GM19455 (cell line): ENCODE data around the gene DRD1.
"Not testable (repeated sequence)": the region's sequence is repeated elsewhere in the genome, so short reads cannot be mapped to it uniquely, and the experiment has no call there.

Experiments
- ATAC-seq: cut with Tn5 transposase; IDR thresholded peaks from one replicate; pipeline ENCODE4 v1.9.1; 2021; ENCODE audit not compliant: unreplicated experiment

Gene DRD1

DNA sequence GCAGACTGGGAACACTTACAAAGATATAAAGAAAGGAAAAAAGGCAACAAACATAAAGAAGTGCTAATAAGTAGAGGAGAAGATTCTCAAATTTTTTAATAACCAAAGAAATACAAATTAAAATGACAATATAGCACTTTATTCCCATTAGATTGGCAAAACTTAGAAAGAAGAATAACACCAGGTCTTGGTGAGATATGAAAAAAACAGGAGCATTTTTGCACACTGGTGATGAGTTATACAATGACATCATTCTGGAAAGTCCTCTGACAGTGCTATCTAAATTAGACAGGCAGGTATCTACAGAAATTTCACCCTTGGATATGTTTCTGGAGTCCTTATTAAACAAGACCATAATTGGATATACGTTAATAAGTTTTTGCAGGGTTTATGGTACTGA is 24.9 kb upstream of the DRD1 start:
- ATAC-seq, result no peak

DNA sequence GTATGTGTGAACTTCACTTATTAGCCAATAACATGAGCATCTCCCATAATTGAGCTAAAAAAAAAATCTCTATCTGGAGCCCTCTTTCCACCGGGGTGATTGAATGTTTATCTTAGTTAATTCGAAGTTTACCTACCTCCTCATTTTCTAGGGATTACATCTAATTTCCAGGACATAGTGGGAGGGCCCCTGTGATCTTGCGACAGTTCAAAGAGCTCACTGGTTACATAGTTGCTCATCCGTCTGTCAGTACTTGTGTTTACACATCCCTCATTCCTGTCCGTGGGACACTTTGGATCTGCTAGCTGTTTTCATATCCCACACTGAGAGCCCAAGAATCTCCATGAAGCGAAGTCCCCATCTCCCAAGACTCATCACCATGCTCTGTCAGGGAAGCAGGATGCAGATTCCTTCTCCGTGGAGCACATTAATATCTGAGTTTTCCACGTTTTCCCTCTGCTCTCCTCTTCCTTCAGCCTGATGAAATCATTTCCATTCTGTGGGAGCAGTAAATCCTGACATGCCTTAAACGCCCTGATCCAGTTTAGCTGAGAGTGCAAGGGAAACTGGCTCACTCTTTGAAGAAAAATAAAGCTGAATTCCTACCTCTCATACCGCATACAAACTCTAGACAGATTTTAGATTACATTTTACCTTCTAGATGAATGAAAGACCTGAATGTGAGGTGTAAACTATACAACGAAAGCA is 24.2 kb upstream of the DRD1 start:
- ATAC-seq, result no peak

DNA sequence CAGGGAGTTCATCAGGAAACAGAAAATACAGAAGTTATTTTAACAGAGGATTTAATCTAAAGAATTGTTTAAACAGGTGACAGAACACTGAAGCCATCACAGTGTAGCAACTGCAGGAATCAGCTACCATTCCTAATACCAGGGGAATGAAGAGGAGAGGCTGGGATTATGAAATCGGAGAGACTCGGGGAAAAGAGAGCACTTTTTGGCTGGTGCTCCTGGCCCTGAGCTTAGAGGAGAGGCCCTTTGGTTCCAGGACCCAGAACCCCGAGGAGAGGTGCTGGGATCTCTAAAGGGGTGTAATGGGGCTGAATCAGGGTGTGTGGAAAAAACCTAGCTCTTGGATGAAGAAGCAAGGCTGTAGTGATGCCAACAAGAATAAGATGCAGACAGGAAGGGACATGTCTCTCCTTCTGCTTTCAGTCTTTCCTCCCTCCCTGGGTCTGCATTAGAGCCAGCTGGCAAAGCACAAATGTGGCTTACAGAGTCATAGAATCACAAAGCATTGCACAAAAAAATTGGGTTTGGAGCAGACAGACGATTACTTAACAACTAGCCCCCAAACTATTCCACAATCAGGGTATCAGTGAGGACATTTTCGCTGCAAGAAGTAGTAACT is 22.8 kb upstream of the DRD1 start:
- no peak for ATAC-seq

DNA sequence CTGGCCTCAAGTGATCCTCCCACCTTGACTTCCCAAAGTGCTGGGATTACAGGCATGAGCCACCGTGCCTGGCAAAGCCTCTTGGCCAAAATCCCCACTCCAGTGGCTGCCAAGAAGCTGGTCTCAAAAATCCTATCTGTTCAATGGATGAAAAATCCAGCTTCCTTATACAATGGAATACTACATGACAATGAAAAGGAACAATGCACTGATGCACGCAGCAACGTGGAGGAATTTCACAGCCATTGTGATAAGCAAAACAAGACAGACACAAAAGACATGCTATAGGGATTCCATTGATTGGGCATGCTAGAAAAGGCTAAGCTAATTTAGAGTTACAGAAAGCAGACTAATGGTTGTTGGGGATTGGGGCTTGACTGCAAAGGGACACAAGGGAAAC is 21.3 kb upstream of the DRD1 start:
- ATAC-seq, result no peak

DNA sequence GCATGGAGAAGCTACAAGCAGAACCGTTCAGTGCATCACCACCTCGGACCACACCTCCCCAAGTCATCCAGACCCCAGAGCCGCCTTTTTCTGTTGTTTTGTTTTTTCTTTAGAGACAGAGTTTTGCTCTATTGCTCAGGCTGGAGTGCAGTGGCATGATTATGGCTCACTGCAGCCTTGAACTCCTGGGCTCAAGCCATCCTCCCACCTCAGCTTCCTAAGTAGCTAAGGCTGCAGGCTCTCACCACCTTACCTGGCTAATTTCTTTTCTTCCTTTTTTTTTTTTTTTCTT is 20.9 kb upstream of the DRD1 start:
- peak; percentile 24 for ATAC-seq

DNA sequence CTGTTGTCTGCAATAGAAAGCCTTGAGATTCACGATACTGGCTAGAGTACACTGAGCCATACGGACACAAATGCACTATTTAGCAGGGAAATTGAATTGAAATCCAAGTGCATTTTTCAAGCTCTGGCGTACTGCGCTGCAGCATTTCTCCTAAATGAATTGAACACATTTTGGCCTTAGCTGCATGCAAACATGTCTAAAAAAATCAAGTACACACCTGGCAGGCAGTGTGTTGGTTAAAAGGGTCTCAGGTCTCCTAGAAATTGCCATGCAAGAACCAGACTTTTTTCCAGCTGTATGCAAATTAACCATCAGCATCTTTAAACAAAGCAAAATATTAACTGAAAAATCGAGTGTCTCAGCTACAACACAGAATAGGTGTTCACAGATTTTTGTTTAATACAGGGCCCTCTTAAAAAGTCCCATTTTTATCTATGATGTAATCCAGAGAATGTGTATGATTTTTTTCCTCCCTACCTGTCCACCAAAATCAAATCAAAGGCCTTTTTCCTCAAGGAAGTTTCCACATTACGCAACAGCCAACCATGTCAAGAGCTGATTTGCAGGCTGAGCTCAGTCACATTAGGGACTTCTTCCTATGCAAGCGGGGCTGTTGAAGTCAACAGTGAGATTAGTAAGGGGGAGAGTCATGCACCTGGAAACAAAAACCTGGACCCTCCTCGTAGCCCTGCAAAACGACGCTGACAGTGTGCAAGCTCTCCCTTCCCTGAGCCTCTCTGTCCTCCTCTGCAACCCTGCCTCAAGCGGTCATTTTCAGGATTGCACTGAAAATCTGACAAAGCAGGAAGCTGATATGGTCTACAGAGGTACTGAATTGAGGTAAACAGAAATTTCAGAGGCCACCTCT is 20.3 kb upstream of the DRD1 start:
- peak; percentile 96 for ATAC-seq

DNA sequence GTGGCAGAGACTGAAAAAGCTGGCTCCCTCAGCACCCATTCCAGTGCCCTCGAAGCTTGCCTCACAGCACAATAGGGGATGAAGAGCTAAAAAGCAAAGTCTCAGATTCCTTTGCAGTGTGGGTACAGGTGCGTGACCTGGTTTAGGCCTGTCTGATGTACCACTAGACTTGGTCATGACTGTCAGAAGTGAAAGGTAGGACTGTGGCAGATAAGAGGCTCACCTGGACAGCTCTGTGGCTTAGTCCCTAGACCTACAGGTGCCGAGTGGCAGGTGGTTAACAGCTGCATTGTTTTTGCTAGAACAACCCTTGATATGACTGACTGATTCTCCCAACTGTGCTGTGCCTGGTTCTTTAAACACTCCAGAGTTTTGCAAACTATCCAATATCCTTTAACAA is 19.7 kb upstream of the DRD1 start:
- ATAC-seq, result no peak

DNA sequence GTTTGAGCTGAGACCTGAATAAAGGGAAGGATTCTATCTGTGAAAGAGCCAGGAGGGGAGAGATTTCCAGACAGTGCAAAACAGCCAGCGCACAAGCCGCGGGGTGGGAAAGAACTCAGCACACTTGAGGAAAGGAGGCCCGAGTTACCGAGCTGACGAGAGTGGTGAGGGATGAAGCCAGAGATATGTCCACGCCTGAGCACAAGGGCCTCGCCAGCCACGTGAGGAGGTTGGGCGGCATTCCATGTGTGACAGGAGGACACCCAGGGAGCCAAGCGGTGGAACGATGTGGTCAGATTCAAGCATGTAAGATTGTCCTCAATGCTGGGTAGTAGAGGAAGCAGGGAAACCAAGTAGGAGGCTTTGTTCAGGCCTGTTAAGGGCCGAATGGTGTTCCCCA is 17.4 kb upstream of the DRD1 start:
- no peak for ATAC-seq

DNA sequence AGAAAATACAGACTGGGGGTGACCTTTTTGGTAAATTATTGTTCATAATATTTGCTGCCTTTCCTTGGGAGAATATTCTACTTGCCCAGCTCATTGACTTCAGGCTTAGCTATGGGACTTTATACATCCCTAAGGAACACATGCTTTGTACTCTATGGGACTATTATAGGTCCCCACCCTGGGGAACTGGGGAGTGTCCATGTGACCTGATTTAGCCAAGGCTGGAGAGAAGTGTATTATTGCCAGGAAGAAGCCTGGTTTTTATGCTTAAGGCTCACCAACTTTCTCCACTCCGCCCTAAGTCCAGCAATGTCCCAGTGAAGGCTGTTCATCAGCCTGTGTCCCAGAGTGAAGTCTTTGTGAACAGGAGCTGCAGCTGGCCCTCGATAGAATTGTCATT is 16.6 kb upstream of the DRD1 start:
- ATAC-seq, result no peak

DNA sequence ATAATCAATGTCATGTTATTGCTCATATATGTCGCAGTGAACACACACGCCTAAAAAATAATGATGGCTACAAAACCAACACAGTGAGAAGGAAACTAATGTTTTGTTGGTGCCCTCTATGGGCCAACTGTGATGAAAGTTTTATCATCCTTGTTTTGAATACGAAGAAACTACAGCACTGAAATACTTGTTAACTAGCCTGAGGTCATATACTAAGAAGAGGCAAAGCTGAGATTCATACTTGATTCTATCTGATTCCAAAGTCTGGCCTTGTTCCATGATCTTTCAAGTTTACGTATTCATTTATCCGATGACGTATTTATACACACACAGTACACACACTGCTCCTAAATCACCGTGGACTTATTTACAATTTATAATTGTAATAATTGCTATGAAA is 16.1 kb upstream of the DRD1 start:
- ATAC-seq, result no peak

DNA sequence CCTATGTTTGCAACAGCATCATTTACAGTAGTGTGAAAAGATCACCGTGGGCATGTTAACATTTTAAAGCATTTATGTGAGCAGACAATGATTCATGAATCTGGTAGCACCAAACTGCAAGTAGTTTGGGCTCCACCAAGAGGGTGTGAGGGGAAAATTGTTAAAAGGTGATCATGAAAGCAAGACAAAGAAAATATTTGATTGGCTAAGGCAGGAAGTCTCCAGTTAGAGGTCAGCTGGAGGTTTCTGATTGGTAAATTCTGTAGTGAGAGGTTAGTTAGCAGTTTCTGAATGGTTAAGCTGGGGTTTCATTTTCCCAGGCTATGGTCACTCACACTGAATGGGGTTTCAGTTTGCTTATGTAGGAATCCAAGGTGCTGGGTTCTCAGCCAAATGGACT is 13.5 kb upstream of the DRD1 start:
- peak; percentile 95 for ATAC-seq

DNA sequence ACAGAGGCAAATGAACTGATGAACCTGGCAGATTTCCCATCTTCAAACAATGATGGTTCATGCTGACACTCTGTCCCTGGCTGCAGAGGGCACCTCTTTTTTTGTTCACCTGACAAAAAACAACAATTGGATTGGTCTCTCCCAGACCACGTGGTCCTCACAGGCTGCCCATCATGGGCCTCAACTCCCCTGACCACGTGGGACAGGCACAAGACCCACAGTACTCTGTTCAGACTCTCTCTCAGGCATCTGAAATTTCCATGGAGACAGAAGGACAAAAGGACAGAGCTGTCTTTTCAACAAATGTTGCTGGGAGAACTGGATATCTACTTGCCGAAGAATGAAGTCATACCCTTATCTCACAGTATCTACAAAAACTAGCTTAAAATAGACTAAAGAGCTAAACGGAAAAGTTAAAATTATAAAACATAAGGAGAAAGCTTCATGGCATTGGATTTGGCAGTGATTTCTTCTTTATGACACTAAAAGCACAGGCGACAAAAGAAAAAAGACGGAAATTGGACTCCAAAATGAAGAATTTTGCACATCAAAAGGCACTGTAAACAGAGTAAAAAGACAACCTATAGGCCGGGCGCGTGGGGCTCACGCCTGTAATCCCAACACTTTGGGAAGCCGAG is 12.2 kb upstream of the DRD1 start:
- ATAC-seq, result no peak

DNA sequence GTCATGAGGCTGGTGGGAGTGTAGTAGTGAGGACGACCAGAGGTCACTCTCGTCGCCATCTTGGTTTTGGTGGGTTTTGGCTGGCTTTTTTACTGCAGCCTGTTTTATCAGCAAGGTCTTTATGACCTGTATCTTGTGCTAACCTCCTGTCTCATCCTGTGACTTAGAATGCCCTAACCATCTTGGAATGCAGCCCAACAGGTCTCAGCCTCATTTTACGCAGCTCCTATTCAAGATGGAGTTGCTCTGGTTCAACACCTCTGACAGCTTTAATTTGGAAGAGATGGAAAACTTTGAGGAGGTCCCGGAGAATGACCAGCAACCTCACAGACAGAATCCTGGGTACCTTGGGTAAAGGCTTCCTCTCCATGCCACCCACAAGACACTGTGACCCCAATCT is 10.4 kb upstream of the DRD1 start:
- not testable (repeated sequence) for ATAC-seq

DNA sequence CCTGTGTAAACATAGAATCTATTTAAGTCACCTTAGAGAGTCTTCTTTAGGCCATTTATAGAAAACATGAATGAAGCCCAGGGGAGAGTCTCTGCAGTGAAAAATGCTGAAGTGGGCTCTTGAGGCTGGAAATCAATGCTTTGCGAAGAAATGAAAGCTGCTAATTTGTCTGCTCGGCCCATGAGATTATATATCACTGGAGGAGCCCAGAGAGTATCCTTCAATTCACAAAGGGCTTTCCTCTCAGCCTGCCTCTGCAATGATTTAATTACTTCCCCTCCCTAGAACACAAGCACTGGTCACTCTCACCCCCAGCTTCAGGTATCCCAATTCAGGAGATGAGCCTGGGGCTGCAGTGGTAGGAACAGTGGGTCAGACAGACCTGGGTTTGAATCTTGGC is 8.2 kb upstream of the DRD1 start:
- ATAC-seq, result no peak

DNA sequence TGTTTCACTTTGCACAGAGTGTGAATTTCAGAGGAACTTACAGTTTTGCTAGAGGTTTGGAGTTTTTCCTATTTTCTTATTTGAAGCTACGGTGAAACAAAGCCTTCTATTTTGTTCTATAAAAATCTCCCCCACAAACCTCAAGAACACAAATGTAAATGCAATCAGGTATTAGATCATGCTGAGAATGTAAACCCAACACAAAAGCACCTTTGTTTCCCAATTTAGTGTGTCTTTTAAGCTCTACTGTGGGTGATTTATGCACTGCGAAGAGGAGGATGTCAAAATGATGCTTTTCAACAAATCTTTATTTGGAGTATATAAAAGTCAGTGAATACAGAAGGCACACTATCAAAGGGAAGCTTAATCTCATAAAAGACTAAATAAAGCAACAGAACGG is 4.3 kb upstream of the DRD1 start:
- ATAC-seq, result no peak

DNA sequence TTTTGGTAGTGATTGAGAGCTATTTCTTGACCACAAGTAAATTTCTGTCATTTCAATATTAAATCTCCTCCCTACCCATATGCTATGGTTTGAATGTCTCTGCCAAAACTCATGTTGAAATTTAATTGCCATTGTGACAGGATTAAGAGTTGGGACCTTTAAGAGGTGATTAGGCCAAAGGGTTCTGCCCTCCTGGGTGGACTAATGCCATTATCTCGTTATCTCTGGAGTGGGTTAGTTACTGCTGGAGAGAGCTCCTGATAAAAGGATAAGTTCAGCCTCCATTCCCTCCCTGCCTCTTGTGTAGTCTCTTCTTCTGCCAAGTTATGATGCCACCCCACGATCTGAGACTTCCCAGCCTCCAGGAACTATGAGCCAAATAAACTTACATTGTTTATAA is 3.6 kb upstream of the DRD1 start:
- no peak for ATAC-seq

DNA sequence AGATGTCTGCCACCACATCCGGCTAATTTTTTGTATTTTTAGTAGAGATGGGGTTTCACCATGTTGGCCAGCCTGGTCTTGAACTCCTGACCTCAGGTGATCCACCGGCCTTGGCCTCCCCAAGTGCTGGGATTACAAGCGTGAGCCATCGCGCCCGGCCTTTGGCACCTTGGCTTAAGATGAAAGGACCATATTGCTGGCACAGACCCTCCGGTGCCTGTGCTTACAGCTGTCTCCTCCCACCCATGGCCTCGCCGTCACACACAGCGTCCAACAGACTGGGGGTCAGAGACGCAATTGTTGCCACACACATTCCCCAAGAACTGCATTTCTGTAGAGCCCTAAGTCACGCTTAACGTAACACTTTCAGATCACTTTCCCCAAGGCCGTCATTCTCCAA is 2.4 kb upstream of the DRD1 start:
- not testable (repeated sequence) for ATAC-seq

DNA sequence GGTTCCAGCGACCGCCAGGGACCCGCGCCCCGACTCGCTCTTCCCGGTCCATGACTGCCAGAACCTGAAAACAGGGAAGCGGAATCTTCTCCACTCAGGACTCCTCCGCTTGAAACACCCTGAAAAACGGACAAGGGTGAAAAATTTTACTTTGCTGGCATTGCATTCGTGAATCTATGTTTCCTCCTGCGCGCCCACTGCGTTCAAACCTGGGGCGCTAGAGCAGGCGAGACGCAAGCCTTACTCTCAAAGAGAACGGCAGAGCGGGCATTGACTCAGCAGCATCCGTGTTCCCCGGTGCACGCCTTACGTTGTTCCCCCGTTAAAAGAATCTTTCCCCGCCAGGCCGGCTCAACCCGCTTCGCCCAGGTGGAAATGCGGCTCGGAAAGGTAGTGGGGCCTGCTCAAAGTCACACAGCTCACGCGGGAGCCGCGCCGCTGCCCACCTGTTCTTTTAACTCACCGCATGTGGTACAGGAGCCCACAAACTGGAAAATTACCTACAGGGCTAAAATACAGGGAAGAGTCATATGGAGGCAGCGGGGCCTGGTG is 999 bp upstream of the DRD1 start:
- ATAC-seq, result no peak

DNA sequence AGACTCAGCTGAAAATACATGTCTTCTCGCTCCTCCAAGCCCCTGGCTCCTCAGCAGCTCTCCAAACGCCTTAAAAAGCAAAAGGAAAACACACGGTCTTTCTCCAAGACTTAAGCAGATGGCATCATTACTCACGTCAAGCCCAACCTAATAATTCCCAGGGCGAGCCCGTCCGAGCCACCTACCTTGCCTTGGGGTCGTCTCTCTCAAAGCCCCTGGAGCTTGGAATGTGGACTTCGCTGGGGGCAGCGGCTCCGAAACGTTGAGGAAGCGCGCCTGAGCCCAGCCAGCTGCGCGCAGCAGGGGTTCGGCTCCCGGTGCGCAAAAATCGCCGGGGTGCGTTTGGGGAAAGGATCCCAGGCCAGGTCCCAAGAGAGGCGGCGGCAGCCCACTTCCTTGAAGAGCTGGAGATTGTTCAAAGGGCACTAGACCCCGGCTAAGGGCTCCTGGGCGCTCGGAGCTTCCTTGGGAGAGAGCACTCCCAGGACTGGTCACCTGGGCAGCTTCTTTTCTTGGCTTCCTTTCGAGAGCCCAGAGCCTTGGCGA is 395 bp downstream of the DRD1 start:
- no peak for ATAC-seq

DNA sequence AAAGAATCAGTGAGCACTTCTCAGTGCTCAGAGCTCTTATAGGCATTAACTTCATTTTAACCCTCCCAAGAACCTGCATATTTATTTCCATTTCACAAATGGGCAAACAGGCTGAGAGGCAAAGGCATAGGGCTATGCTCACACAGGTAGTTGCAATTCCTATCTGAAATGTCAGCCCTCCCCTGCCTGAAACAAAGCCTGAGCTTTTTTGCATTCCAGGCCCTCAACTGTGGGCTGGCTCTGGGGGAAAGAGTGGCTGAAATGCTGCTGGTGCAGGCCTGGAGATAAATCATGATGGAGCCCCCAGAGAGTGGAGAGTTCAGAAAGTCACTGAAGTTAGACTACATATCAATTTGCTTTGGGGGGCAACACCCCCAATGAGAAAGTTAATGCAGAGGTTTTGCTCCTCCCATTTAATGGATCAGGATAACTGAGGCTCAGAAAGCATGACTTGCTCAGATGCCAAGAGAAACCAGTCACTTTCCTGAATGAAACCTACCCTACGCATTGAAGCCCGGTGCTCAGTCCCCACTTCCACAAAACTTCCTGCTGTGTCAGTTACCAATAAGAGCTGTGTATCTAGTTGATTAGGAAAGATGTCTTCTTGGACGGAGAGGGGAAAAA is 5.6 kb downstream of the DRD1 start:
- no peak for ATAC-seq

DNA sequence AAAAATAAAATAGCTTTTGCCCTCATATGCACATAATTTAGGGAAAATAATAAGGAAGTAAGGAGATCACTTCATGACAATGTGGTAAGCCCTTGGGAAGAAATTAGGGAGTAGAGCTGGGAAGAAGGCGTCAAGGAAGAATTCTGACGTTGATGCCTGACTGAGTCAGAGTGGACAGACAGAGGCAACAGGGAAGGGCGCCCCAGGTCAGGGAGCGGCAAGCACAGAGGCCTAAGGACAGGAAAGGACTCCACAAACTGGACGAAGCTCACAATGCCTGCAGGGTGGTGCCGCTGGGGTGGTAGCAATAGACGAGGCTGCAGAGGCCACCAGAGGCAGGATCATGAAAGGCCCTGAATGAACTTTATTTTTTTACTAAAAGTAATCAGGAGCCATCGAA is 7.6 kb downstream of the DRD1 start:
- ATAC-seq, result no peak
